Ectodermal cell (in vitro differentiated cells): ENCODE measurements around the gene MAGEA9. TPM values are rescaled to one million over a fixed set of nuclear protein-coding genes. Genes with fewer than 3 reads are reported as not detected.
"Not testable (repeated sequence)": the region's sequence is repeated elsewhere in the genome, so short reads cannot be mapped to it uniquely, and the experiment has no call there.

Source experiments
- H3K27ac ChIP-seq: 2 replicates; pipeline ENCODE4 v1.7.0; 2013; ENCODE audit warnings: mild to moderate bottlenecking, low read depth, low read length; ENCODE audit not compliant: insufficient read depth, poor library complexity, severe bottlenecking
- H3K27me3 ChIP-seq: 2 replicates; pipeline ENCODE4 v1.7.0; 2013; ENCODE audit warnings: mild to moderate bottlenecking, low read length; ENCODE audit not compliant: insufficient read depth, control insufficient read depth, poor library complexity, severe bottlenecking
- H3K36me3 ChIP-seq: one replicate; pipeline ENCODE4 v1.7.0; 2013; ENCODE audit warnings: low read length; ENCODE audit not compliant: control insufficient read depth, insufficient read depth
- H3K4me1 ChIP-seq: one replicate; pipeline ENCODE4 v1.7.0; 2013; ENCODE audit warnings: low read length; ENCODE audit not compliant: control insufficient read depth, insufficient read depth
- H3K4me3 ChIP-seq: 2 replicates; pipeline ENCODE4 v1.7.0; 2013; ENCODE audit warnings: low read depth, low read length, control low read depth; ENCODE audit not compliant: insufficient read depth
- H3K9me3 ChIP-seq: 2 replicates; pipeline ENCODE4 v1.7.0; 2013; ENCODE audit warnings: mild to moderate bottlenecking, low read length, moderate library complexity; ENCODE audit not compliant: control insufficient read depth
- WGBS, 2 experiments: methylation state at CpG; one replicate each; pipeline ENCODE4 v1.1.7; 2013; ENCODE audit warnings: missing lambda C conversion rate in 2 of 2; 5-methylcytosine and 5-hydroxymethylcytosine counted together
- polyA plus RNA-seq, 4 experiments: library from polyadenylated mRNA; stranded (reverse); fragments of 50-300 nt; gene quantifications; one replicate each; pipeline ENCODE4 v1.2.3, GENCODE V29; 2013

Gene MAGEA9, protein sequence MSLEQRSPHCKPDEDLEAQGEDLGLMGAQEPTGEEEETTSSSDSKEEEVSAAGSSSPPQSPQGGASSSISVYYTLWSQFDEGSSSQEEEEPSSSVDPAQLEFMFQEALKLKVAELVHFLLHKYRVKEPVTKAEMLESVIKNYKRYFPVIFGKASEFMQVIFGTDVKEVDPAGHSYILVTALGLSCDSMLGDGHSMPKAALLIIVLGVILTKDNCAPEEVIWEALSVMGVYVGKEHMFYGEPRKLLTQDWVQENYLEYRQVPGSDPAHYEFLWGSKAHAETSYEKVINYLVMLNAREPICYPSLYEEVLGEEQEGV
- polyA plus RNA-seq (2013, experiment 1 of 4), result not detected
- polyA plus RNA-seq (2013, experiment 2 of 4), result not detected
- not detected for polyA plus RNA-seq (2013, experiment 3 of 4)
- polyA plus RNA-seq (2013, experiment 4 of 4), result not detected

DNA sequence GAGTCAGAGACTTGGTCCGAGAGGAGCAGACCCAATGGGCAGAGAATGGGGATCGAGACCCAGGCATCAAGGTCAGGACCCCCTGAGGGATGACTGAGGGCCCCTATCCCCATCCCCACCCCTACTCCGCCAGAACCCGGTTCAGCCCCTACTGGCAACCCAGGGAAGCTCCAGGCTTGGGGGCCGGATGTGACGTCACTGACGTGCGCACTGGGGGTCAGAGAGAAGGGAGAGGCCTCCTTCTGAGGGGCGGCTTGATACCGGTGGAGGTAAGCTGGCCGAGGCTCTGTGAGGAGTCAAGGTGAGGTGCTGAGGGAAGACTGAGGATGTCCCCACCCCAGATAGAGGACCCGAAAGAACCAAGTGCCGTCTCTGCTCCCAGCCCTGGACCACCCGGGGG is at the start of gene MAGEA9:
Gene MAGEA9, plus strand, starts transcription at position 204 of the 400 bp plus-strand sequence. CDS start 4,281 bp downstream, outside the sequence.
- H3K4me3 ChIP-seq, H3K36me3 ChIP-seq, H3K4me1 ChIP-seq, H3K9me3 ChIP-seq, H3K27me3 ChIP-seq, H3K27ac ChIP-seq: not testable (repeated sequence)
- WGBS, 2 experiments, result no CpG with 5 or more reads among the region's 14 CpGs

DNA sequence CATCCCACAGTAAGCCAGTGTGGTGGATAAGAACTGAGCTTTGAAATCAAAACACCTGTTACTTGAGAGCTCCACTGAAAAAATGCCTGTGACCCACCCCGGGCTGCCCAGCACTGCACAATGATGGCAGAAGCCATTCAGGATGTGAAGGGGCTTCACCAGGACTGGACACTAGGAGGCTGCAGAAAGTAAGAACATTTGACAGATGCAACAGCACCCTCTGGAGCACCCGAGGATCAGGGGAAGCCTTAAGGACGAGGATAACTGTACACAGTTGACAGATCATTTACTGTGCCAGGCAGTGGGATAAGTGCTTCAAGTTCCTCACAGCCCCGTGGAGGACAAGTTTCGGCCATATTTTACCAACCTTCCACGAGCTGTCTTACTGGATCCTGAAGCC is 39.5 kb upstream of the MAGEA9 start:
- not testable (repeated sequence) for H3K27ac ChIP-seq, H3K36me3 ChIP-seq, H3K9me3 ChIP-seq, H3K4me3 ChIP-seq, H3K4me1 ChIP-seq, H3K27me3 ChIP-seq
- WGBS, 2 experiments, result no CpG with 5 or more reads among the region's 6 CpGs

DNA sequence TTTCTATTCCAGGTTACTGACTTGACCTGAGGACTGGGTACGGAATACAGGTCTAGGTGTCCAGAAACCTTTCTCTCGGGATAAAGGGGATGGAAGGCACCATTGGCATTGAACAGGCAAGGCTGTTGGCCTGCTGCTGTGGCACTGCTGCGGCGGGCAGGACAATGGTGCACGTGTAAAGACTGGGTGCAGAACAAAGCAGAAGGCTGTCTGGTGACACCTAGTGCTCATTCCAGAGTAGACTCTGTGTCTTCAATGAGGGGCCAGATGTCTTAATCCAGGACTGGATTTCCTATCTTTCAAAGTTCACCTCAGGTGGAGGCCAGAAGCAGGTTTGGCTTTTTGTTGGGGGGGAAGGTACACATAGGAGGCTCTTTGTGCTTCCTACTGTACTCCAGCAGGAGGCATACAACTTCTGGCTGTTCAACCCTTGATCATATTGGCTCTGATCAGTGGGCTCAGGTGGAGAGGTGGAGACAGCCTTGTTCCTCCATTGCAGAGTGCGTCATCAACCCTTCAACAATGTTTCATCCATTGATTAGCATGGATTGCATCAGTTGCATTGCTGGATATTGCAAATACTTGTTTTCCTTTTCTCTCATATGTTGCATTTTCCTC is 35.2 kb upstream of the MAGEA9 start:
- WGBS, 2 experiments, result no CpG with 5 or more reads among the region's 6 CpGs
- H3K27me3 ChIP-seq, H3K4me1 ChIP-seq, H3K36me3 ChIP-seq, H3K9me3 ChIP-seq, H3K4me3 ChIP-seq, H3K27ac ChIP-seq: not testable (repeated sequence)

DNA sequence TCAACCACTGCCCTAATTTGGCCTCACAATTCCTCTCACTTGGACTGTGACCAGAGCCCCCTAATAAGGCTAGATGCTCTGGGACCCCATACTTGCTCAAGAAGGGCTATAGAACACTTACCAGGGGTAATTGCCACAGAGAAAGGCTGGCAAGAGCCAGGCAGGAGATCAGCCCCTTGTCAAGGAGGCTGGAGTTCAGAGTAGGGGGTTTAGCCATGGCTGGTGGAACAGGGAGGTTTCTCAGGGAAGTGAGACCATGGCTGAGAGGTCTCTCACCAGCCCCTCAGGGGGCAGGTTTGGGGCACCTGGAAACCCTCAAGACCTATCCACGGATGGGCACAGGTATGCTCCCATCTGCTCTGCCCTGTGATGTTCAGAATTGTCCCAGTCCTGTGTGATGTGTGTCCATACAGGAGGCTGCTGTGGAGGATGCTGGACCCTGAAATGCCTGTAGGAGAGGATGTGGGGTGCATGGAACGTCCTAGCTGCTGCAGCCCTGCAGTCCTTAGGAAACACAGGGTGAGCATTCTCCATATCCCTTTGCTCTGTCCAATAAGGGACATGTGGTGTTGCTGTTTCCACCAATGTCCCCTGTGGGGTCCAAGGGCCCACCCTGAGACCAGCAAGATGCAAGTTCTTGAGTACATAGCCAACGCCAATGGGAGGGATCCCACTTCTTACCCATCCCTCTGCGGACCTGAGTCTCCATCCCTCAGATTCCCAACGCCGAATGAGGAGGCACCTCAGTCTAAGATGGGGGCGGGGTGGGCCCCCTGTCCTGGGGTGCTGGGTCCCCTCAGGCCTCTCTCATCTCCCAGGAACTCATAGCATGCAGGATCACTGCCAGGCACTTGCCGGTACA is 24.3 kb upstream of the MAGEA9 start:
- no peaks in the 10 kb centered on the region for H3K36me3 ChIP-seq
- H3K9me3 ChIP-seq, result no peaks in the 10 kb centered on the region
- no peak overlapping the region for H3K4me3 ChIP-seq
- 87 to 94% methylated on average over 8 of the region's 8 CpGs for WGBS, 2 experiments
- H3K27ac ChIP-seq, result no peak overlapping the region
- no peaks in the 10 kb centered on the region for H3K4me1 ChIP-seq
- H3K27me3 ChIP-seq, result no peaks in the 10 kb centered on the region

DNA sequence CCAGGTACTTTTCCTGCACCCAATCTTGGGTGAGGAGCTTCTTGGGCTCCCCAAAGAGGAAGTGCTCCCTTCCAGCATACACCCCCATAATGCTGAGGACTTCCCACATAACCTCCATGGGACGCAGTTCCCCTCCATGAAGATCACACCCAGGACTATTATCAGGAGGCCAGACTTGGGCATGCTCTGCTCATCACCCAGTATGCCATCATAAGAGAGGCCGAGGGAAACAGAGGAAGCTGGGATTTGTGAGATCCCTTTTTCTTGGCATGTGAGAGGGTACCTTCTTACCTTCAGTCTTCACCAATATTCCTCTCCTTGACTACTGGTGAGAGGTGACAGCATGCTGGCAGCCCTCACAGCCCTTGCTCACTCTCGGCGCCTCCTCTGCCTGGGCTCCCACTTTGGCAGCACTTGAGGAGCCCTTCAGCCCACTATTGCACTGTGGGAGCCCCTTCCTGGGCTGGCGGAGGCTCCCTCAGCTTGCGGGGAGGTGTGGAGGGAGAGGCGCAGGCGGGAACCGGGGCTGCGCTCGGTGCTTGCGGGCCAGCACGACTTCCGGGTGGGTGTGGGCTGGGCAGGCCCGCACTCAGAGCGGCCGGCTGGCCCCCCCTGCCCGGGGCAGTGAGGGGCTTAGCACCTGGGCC is 23.5 kb upstream of the MAGEA9 start:
- 93 to 94% methylated on average over 18 of the region's 18 CpGs for WGBS, 2 experiments
- Histone ChIP-seq H3K4me1 (no peaks in the 10 kb centered on the region), H3K9me3 (no peaks in the 10 kb centered on the region), H3K36me3 (no peaks in the 10 kb centered on the region), H3K4me3 (no peak overlapping the region), H3K27ac (no peak overlapping the region), H3K27me3 (no peaks in the 10 kb centered on the region)

DNA sequence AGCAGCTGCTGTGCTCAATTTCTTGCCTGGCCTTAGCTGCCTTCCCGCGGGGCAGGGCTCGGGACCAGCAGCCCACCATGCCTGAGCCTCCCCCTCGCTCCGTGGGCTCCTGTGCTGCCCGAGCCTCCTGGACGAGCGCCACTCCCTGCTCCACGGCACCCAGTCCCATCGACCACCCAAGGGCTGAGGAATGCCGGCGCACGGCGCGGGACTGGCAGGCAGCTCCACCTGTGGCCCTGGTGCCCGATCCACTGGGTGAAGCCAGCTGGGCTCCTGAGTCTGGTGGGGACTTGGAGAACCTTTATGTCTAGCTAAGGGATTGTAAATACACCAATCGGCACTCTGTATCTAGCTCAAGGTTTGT is 23.0 kb upstream of the MAGEA9 start:
- H3K27ac ChIP-seq, H3K27me3 ChIP-seq, H3K9me3 ChIP-seq, H3K36me3 ChIP-seq, H3K4me3 ChIP-seq, H3K4me1 ChIP-seq: not testable (repeated sequence)
- WGBS, 2 experiments, result 88 to 91% methylated on average over 16 of the region's 17 CpGs

DNA sequence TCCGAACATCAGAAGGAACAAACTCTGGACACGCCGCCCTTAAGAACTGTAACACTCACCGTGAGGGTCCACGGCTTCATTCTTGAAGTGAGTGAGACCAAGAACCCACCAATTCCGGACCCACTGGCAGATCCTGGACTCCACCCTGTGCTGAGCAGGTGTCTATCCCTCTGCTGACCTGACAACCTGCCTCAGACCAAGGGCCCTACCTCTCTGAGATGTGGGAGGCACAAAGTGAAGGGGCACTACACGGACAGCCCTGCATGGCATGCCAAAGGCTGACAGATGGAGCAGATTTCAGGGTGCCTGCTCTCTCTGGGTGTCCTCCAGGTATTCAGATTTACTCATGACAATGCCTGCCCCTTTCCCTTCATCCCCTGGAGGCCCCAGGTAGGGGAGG is 21.9 kb upstream of the MAGEA9 start:
- WGBS, 2 experiments, result 89 to 90% methylated on average over 7 of the region's 7 CpGs
- Histone ChIP-seq H3K36me3 (no peaks in the 10 kb centered on the region), H3K4me3 (no peak overlapping the region), H3K9me3 (no peaks in the 10 kb centered on the region), H3K4me1 (no peaks in the 10 kb centered on the region), H3K27me3 (no peaks in the 10 kb centered on the region), H3K27ac (no peak overlapping the region)

DNA sequence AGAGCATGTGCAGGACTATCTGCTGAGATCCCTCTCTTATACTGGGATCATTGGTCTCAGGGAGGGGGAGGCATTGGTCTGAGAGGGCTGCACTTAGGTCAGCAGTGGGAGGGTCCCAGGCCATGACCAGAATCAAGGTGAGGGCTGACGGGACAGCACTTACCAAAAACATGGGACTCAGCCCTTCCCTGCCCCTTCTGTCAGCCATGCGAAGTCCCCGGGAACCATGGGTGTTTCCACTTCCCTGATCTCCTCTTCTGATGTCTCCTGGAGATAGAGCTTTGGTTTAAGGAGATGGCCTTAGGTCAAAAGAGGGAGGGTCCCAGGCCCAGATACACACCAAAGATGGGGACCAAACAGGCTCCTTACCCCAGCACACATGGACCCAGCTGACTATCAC is 20.8 kb upstream of the MAGEA9 start:
- Histone ChIP-seq H3K4me3 (no peak overlapping the region), H3K36me3 (no peaks in the 10 kb centered on the region), H3K27ac (no peak overlapping the region), H3K9me3 (no peaks in the 10 kb centered on the region), H3K4me1 (no peaks in the 10 kb centered on the region), H3K27me3 (no peaks in the 10 kb centered on the region)
- 81 to 94% methylated on average over 3 of the region's 3 CpGs for WGBS, 2 experiments

DNA sequence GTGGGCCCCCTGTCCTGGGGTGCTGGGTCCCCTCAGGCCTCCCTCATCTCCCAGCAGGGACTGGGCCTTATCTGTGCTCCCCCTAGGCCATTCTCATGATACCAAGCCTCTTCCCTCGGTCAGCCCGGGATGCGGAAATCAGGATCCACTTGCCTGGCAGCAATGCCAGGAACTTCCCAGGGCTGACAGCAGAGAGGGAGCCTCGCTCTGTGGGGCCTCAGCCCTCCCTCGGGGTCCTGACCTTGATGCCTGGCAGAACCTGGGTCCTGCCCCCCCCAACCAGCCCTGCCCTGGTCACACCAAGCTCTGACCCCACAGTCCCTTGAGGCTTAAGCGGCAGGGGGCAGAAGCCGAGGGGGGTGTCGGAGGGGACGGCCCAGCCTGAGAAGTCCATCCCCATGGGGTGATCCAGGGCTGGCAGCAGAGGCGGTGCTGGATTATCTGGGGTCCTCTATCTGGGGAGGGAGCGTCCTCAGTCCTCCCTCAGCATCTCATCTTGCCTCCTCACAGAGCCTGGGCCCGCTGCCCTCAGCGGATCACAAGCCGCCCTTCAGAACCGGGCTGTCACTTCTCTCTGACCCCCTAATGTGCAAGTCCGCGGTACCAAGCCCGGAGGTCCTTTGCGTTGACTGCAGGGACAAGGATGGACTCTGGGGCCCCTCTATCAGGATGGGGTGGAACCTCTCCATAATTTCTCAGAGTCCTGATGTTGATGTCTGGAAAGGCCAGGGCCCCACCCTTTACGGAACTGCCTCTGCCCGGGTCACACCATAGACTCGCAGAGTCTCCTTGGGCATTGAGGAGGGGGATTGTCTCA is 19.7 kb upstream of the MAGEA9 start:
- H3K9me3 ChIP-seq, H3K4me1 ChIP-seq, H3K4me3 ChIP-seq, H3K27ac ChIP-seq, H3K36me3 ChIP-seq, H3K27me3 ChIP-seq: not testable (repeated sequence)
- WGBS, 2 experiments, result 96 to 97% methylated on average over 15 to 19 of the region's 22 CpGs
